IMR-90 (cell line): Measurements from ENCODE around the gene MED26. TPM values are rescaled to one million over a fixed set of nuclear protein-coding genes. Genes with fewer than 3 reads are reported as not detected.

ENCODE experiments used
- ATAC-seq: fragments of 200-7000 bp; cut with Tn5 transposase; 2 replicates; pipeline ENCODE4 v1.9.1; 2020; ENCODE audit warnings: low read depth, mild to moderate bottlenecking, moderate library complexity
- BruUV-seq: library from RNA; stranded (reverse); fragments of 400-500 nt; replicated peaks from 2 replicates; lab custom pipeline; 2021; lab: Mats Ljungman, UMichigan
- CTCF ChIA-PET: fragments of 300-600 bp; formaldehyde crosslinking; extraction: SDS; loops from one replicate; lab custom pipeline; 2021; ENCODE audit warnings: antibody characterized with exemption; lab: Yijun Ruan, JAX
- POLR2A ChIA-PET: fragments of 300-600 bp; sonication (Branson Sonifier 250); formaldehyde crosslinking; loops from one replicate; lab custom pipeline; 2022; ENCODE audit warnings: antibody characterized with exemption; ENCODE audit not compliant: unreplicated experiment; lab: Charles Lee
- DNase-seq: peaks from one replicate; pipeline ENCODE4 v3.0.0; 2013
- H2AFZ ChIP-seq: replicated peaks from 2 replicates; pipeline ENCODE3; 2013; ENCODE audit warnings: low read length, mild to moderate bottlenecking; ENCODE audit not compliant: poor library complexity
- H2AK5ac ChIP-seq: 2 replicates; pipeline ENCODE4 v1.6.1; 2013; ENCODE audit warnings: low read depth, low read length, inconsistent platforms
- H2AK9ac ChIP-seq: replicated peaks from 2 replicates; pipeline ENCODE3; 2013; ENCODE audit warnings: mild to moderate bottlenecking, low read depth, low read length, moderate library complexity; ENCODE audit not compliant: poor library complexity
- H2BK120ac ChIP-seq: 2 replicates; pipeline ENCODE4 v1.6.1; 2013; ENCODE audit warnings: low read depth, low read length, inconsistent platforms
- H2BK15ac ChIP-seq: 3 replicates; pipeline ENCODE4 v1.6.1; 2013; ENCODE audit warnings: low read depth, low read length, inconsistent platforms
- H2BK20ac ChIP-seq: 2 replicates; pipeline ENCODE4 v1.6.1; 2013; ENCODE audit warnings: low read depth, mild to moderate bottlenecking, inconsistent platforms, low read length, moderate library complexity
- H2BK5ac ChIP-seq: 2 replicates; pipeline ENCODE4 v1.6.1; 2013; ENCODE audit warnings: mild to moderate bottlenecking, low read depth, low read length, inconsistent platforms; ENCODE audit not compliant: poor library complexity, severe bottlenecking
- H3K14ac ChIP-seq: replicated peaks from 2 replicates; pipeline ENCODE4 v1.6.1; 2013; ENCODE audit warnings: low read depth, low read length, inconsistent platforms
- H3K18ac ChIP-seq: 2 replicates; pipeline ENCODE4 v1.6.1; 2013; ENCODE audit warnings: low read depth, low read length, control low read depth
- H3K23ac ChIP-seq: 2 replicates; pipeline ENCODE4 v1.6.1; 2013; ENCODE audit warnings: low read depth, low read length, inconsistent platforms
- H3K27ac ChIP-seq: 2 replicates; pipeline ENCODE4 v1.5.1; 2013; ENCODE audit warnings: mild to moderate bottlenecking, control low read depth, low read length; ENCODE audit not compliant: insufficient read depth
- H3K27me3 ChIP-seq: 2 replicates; pipeline ENCODE4 v1.6.1; 2013; ENCODE audit warnings: low read length; ENCODE audit not compliant: control insufficient read depth, insufficient read depth
- H3K36me3 ChIP-seq: 2 replicates; pipeline ENCODE4 v1.6.1; 2013; ENCODE audit warnings: low read length, mixed read lengths; ENCODE audit not compliant: control insufficient read depth, insufficient read depth
- H3K4ac ChIP-seq: 2 replicates; pipeline ENCODE4 v1.6.1; 2013; ENCODE audit warnings: low read depth, low read length, inconsistent platforms
- H3K4me1 ChIP-seq: 2 replicates; pipeline ENCODE4 v1.6.1; 2013; ENCODE audit warnings: low read length, mixed read lengths; ENCODE audit not compliant: control insufficient read depth, insufficient read depth
- H3K4me2 ChIP-seq: 2 replicates; pipeline ENCODE4 v1.6.1; 2013; ENCODE audit warnings: low read depth, mild to moderate bottlenecking, control low read depth, low read length, moderate library complexity
- H3K4me3 ChIP-seq: 2 replicates; pipeline ENCODE4 v1.5.1; 2013; ENCODE audit warnings: low read depth, mild to moderate bottlenecking, control low read depth, low read length, moderate library complexity; ENCODE audit not compliant: insufficient read depth
- H3K56ac ChIP-seq: 2 replicates; pipeline ENCODE4 v1.6.1; 2013; ENCODE audit warnings: low read length, inconsistent platforms; ENCODE audit not compliant: insufficient read depth; ENCODE audit errors: extremely low read depth
- H3K79me1 ChIP-seq, 2 experiments: 2 replicates each; pipeline ENCODE4 v1.6.1; 2013; ENCODE audit warnings: low read length in 2 of 2, inconsistent platforms in 1 of 2, low read depth in 1 of 2
- H3K9ac ChIP-seq: 2 replicates; pipeline ENCODE4 v1.6.1; 2013; ENCODE audit warnings: low read depth, low read length, control low read depth
- H3K9me1 ChIP-seq: 2 replicates; pipeline ENCODE4 v1.6.1; 2013; ENCODE audit warnings: low read length, inconsistent platforms; ENCODE audit not compliant: insufficient read depth
- H3K9me3 ChIP-seq: 2 replicates; pipeline ENCODE4 v1.6.1; 2013; ENCODE audit warnings: low read length; ENCODE audit not compliant: control insufficient read depth, insufficient read depth
- H4K20me1 ChIP-seq: 2 replicates; pipeline ENCODE4 v1.6.1; 2013; ENCODE audit warnings: low read length, inconsistent platforms; ENCODE audit not compliant: insufficient read depth
- H4K5ac ChIP-seq: 2 replicates; pipeline ENCODE4 v1.6.1; 2013; ENCODE audit warnings: mild to moderate bottlenecking, low read depth, low read length, control low read depth
- H4K8ac ChIP-seq, 2 experiments: 2 replicates each; pipeline ENCODE4 v1.6.1; 2013; ENCODE audit warnings: low read depth in 2 of 2, low read length in 2 of 2, control low read depth in 1 of 2, inconsistent platforms in 1 of 2
- H4K91ac ChIP-seq: 2 replicates; pipeline ENCODE4 v1.6.1; 2013; ENCODE audit warnings: low read depth, low read length, inconsistent platforms; ENCODE audit not compliant: insufficient read depth
- BHLHE40 ChIP-seq: fragments of 150-350 bp; IDR thresholded peaks from 2 replicates; pipeline ENCODE4 v1.6.1; 2016; ENCODE audit warnings: mild to moderate bottlenecking, low read depth, low read length
- CEBPB ChIP-seq: IDR thresholded peaks from 2 replicates; pipeline ENCODE4 v1.6.1; 2012; ENCODE audit warnings: low read depth, low read length, improper control_type of control experiment
- FOS ChIP-seq: fragments of 150-350 bp; IDR thresholded peaks from 2 replicates; pipeline ENCODE4 v1.6.1; 2016; ENCODE audit warnings: low read depth, low read length
- MAZ ChIP-seq: IDR thresholded peaks from 2 replicates; pipeline ENCODE4 v1.6.1; 2012; ENCODE audit warnings: low read depth, mild to moderate bottlenecking, low read length, improper control_type of control experiment, moderate library complexity, borderline replicate concordance
- NFE2L2 ChIP-seq: fragments of 150-350 bp; IDR thresholded peaks from 2 replicates; pipeline ENCODE4 v1.6.1; 2016; ENCODE audit warnings: low read depth, mild to moderate bottlenecking, low read length
- SMC3 ChIP-seq: fragments of 150-350 bp; IDR thresholded peaks from 2 replicates; pipeline ENCODE4 v1.6.1; 2016; ENCODE audit warnings: low read depth, mild to moderate bottlenecking, antibody characterized with exemption, low read length, moderate library complexity
- WGBS, 2 experiments: methylation state at CpG; one replicate each; pipeline versions ENCODE4 v1.1.5 to v1.1.7; 2013; ENCODE audit warnings: missing lambda C conversion rate in 2 of 2; ENCODE audit not compliant: insufficient read length in 1 of 2; ENCODE audit errors: extremely low coverage in 2 of 2; 5-methylcytosine and 5-hydroxymethylcytosine counted together
- dilution Hi-C: fragments of 300-500 bp; cut with HindIII; formaldehyde crosslinking; loops from one replicate; pipeline ENCODE4 v1.14.3; 2018; ENCODE audit warnings: low sequenced_read_pairs; ENCODE audit not compliant: unreplicated experiment
- in situ Hi-C: fragments of 300-500 bp; cut with MboI; formaldehyde crosslinking; loops from 3 replicates; pipeline ENCODE4 v1.14.3; 2019; ENCODE audit warnings: low sequenced_read_pairs, inconsistent platforms, mixed read lengths
- intact Hi-C: fragments of 100-400 bp; cut with micrococcal nuclease; formaldehyde crosslinking; loops from 2 replicates; pipeline ENCODE4 v1.10.0; 2022
- polyA plus RNA-seq, 3 experiments: library from polyadenylated mRNA; depleted of rRNA; stranded (reverse); fragments of >200 nt; gene quantifications; 2 replicates each; pipeline ENCODE4 v1.2.3, GENCODE V29; 2012; ENCODE audit warnings: low replicate concordance in 1 of 3
- total RNA-seq: library from RNA; depleted of rRNA; stranded (reverse); fragments of >200 nt; gene quantifications from 2 replicates; pipeline ENCODE4 v1.2.3, GENCODE V29; 2012
- TF ChIP-seq, protein P1 (sequence below): conservative IDR thresholded peaks from 2 replicates; pipeline ENCODE4 v1.5.1; 2012; ENCODE audit warnings: mild to moderate bottlenecking, low read depth, low read length, improper control_type of control experiment

MED26 gene
- total and polyA plus RNA-seq, 2 of the 4 experiments (the other 2 are of a cell fraction), result 2.0 to 4.0 TPM

DNA sequence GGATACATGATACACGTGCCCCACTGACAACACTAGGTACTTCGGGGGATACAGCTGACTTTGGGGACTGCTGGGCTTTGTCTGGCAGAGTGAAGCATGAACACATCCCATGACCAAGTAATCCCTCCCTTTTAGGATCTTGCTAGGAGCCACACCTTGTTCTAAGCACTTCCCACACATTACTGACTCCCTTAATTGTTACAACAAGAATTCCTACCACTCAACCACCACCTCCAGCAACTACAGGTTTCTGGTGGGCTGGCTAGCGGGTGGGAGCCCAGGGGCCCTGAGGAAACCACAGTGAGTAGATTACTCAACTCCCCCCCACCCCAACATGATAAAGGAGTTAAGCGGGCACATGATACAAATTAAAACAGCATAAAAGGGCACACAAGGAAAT lies 48.6 kb downstream of the MED26 start:
- WGBS, 2 experiments, result 100% methylated on average over 1 of the region's 4 CpGs; no CpG with 5 or more reads in 1 of the 2 experiments
- H3K27me3 ChIP-seq, result no peaks in the 10 kb centered on the region
- intact Hi-C loops (no loop called here), in situ Hi-C loops (no loop called here), dilution Hi-C loops (no loop called here)
- H3K27ac ChIP-seq, result no peak overlapping the region
- ATAC-seq (no peak), DNase-seq (no peak)
- H3K79me1 ChIP-seq, result peaks cover 36 to 88% of the 10 kb centered on the region in 2 experiments
- no peak overlapping the region for H3K9ac ChIP-seq
- H2BK20ac ChIP-seq, result no peak overlapping the region
- no peak overlapping the region for H3K18ac ChIP-seq
- no peak overlapping the region for H3K4ac ChIP-seq
- no peak overlapping the region for H4K91ac ChIP-seq
- no peak overlapping the region for H2BK15ac ChIP-seq
- H3K56ac ChIP-seq, result no peak overlapping the region
- H3K9me1 ChIP-seq, result peaks cover 31% of the 10 kb centered on the region
- no peak overlapping the region for H2BK5ac ChIP-seq
- no peak overlapping the region for H4K5ac ChIP-seq
- H2AK9ac ChIP-seq, result no peak overlapping the region
- no peak overlapping the region for H4K8ac ChIP-seq
- H3K23ac ChIP-seq, result no peak overlapping the region
- H3K4me1 ChIP-seq, result peaks cover 9% of the 10 kb centered on the region
- peaks cover 29% of the 10 kb centered on the region for H3K36me3 ChIP-seq
- no TSS peak for BruUV-seq
- CTCF ChIA-PET, result no interaction called here
- H3K4me2 ChIP-seq, result no peak overlapping the region
- no peak overlapping the region for H2BK120ac ChIP-seq
- no peak overlapping the region for H2AK5ac ChIP-seq
- no peak overlapping the region for H3K4me3 ChIP-seq
- H2AFZ ChIP-seq, result no peak overlapping the region
- no peak overlapping the region for H3K14ac ChIP-seq
- H4K20me1 ChIP-seq, result peaks cover 93% of the 10 kb centered on the region
- POLR2A ChIA-PET, result no interaction called here
- no peaks in the 10 kb centered on the region for H3K9me3 ChIP-seq
- TF ChIP-seq BHLHE40 (no peak), NFE2L2 (no peak), CEBPB (no peak), FOS (no peak), SMC3 (no peak), MAZ (no peak)
- TF ChIP-seq, protein P1, sequence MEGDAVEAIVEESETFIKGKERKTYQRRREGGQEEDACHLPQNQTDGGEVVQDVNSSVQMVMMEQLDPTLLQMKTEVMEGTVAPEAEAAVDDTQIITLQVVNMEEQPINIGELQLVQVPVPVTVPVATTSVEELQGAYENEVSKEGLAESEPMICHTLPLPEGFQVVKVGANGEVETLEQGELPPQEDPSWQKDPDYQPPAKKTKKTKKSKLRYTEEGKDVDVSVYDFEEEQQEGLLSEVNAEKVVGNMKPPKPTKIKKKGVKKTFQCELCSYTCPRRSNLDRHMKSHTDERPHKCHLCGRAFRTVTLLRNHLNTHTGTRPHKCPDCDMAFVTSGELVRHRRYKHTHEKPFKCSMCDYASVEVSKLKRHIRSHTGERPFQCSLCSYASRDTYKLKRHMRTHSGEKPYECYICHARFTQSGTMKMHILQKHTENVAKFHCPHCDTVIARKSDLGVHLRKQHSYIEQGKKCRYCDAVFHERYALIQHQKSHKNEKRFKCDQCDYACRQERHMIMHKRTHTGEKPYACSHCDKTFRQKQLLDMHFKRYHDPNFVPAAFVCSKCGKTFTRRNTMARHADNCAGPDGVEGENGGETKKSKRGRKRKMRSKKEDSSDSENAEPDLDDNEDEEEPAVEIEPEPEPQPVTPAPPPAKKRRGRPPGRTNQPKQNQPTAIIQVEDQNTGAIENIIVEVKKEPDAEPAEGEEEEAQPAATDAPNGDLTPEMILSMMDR, result no peak
